Endothelial cell of umbilical vein (primary cell): ENCODE data around the gene RRP8. TPM values are rescaled to one million over a fixed set of nuclear protein-coding genes. Genes with fewer than 3 reads are reported as not detected.

Source experiments
- BruUV-seq: library from RNA; stranded (reverse); fragments of 400-500 nt; replicated peaks from 2 replicates; lab custom pipeline; 2021; lab: Mats Ljungman, UMichigan
- CTCF ChIA-PET: fragments of 300-600, 350-600 bp; sonication (Branson Sonifier 250); formaldehyde crosslinking; loops from one replicate; lab custom pipeline; 2021; ENCODE audit warnings: antibody characterized with exemption, inconsistent platforms; lab: Charles Lee
- POLR2A ChIA-PET: fragments of 300-600, 350-600 bp; sonication (Branson Sonifier 250); formaldehyde crosslinking; loops from one replicate; lab custom pipeline; 2021; ENCODE audit warnings: antibody characterized with exemption, inconsistent platforms; lab: Charles Lee
- DNase-seq: peaks from one replicate; pipeline ENCODE4 v3.0.0-alpha.2; 2011; ENCODE audit warnings: low read depth, low spot score
- FAIRE-seq: peaks from 2 replicates; lab custom pipeline; 2011; peaks lifted over from hg19 to GRCh38; lab: Jason Lieb, UNC
- H2AFZ ChIP-seq: 2 replicates; pipeline ENCODE4 v1.6.0; 2012; ENCODE audit warnings: low read depth, low read length, control low read depth, inconsistent platforms
- H3K27ac ChIP-seq: 2 replicates; pipeline ENCODE4 v1.5.1; 2011; ENCODE audit warnings: low read depth, mild to moderate bottlenecking, control low read depth, low read length, moderate library complexity; ENCODE audit not compliant: insufficient read depth
- H3K27me3 ChIP-seq, 2 experiments: 2 replicates each; pipeline versions ENCODE4 v1.6.0 to v1.6.1; 2011; ENCODE audit warnings: low read length in 2 of 2, mixed read lengths in 1 of 2; ENCODE audit not compliant: control insufficient read depth in 2 of 2, insufficient read depth in 2 of 2
- H3K36me3 ChIP-seq, 2 experiments: 2 replicates in 1 of 2; 3 replicates in 1 of 2; pipeline ENCODE4 v1.5.1; 2011; ENCODE audit warnings: low read length in 2 of 2, mild to moderate bottlenecking in 1 of 2, moderate library complexity in 1 of 2; ENCODE audit not compliant: control insufficient read depth in 2 of 2, insufficient read depth in 2 of 2; ENCODE audit errors: extremely low read depth in 1 of 2
- H3K4me1 ChIP-seq: 3 replicates; pipeline ENCODE4 v1.5.1; 2011; ENCODE audit warnings: mild to moderate bottlenecking, low read length; ENCODE audit not compliant: control insufficient read depth, insufficient read depth; ENCODE audit errors: extremely low read depth
- H3K4me2 ChIP-seq: 2 replicates; pipeline ENCODE4 v1.6.1; 2011; ENCODE audit warnings: low read length, control low read depth, mixed read lengths; ENCODE audit not compliant: insufficient read depth
- H3K4me3 ChIP-seq, 3 experiments: fragments of 200-600 bp in 1 of 3; sonication (generic), shearing (Covaris generic) in 1 of 3; replicated peaks in 1 of 3; 2 replicates each; pipeline ENCODE4 v1.5.1; 2011 to 2016; ENCODE audit warnings: control low read depth in 3 of 3, low read length in 3 of 3, mild to moderate bottlenecking in 2 of 3, inconsistent platforms in 1 of 3, low read depth in 1 of 3, moderate library complexity in 1 of 3; ENCODE audit not compliant: insufficient read depth in 1 of 3
- H3K79me2 ChIP-seq: 2 replicates; pipeline ENCODE4 v1.6.0; 2012; ENCODE audit warnings: low read length, inconsistent platforms; ENCODE audit not compliant: control insufficient read depth, insufficient read depth
- H3K9ac ChIP-seq: replicated peaks from 2 replicates; pipeline ENCODE3; 2011; ENCODE audit warnings: low read length, control low read depth; ENCODE audit not compliant: insufficient read depth; ENCODE audit errors: extremely low read depth
- H3K9me1 ChIP-seq: replicated peaks from 3 replicates; pipeline ENCODE4 v1.6.0; 2011; ENCODE audit warnings: mild to moderate bottlenecking, low read length; ENCODE audit not compliant: control insufficient read depth, insufficient read depth; ENCODE audit errors: extremely low read depth
- H3K9me3 ChIP-seq: replicated peaks from 2 replicates; pipeline ENCODE4 v1.5.1; 2012; ENCODE audit warnings: low read length, inconsistent platforms; ENCODE audit not compliant: control insufficient read depth, insufficient read depth
- H4K20me1 ChIP-seq: replicated peaks from 2 replicates; pipeline ENCODE3; 2011; ENCODE audit warnings: mild to moderate bottlenecking, low read length; ENCODE audit not compliant: control insufficient read depth, insufficient read depth; ENCODE audit errors: extremely low read depth
- GATA2 ChIP-seq: IDR thresholded peaks from 2 replicates; pipeline ENCODE4 v1.7.0; 2011; ENCODE audit warnings: low read depth, mild to moderate bottlenecking, moderate library complexity, mixed read lengths, low read length; ENCODE audit not compliant: insufficient read length, insufficient read depth
- JUN ChIP-seq: IDR thresholded peaks from 2 replicates; pipeline ENCODE4 v1.6.1; 2011; ENCODE audit warnings: borderline replicate concordance, low read depth; ENCODE audit not compliant: insufficient read length, insufficient read depth
- POLR2AphosphoS5 ChIP-seq: IDR thresholded peaks from 2 replicates; pipeline ENCODE4 v1.6.1; 2012; ENCODE audit warnings: low read depth, mild to moderate bottlenecking, control low read depth, low read length, moderate library complexity; ENCODE audit not compliant: insufficient read depth
- dilution Hi-C: fragments of 300-500 bp; cut with MboI; formaldehyde crosslinking; loops from one replicate; pipeline ENCODE4 v1.15.0; 2019; ENCODE audit warnings: low sequenced_read_pairs; ENCODE audit not compliant: extremely low pct_ligation_motif_present
- intact Hi-C: fragments of 100-400 bp; cut with micrococcal nuclease; formaldehyde crosslinking; loops from one replicate; pipeline ENCODE4 v1.10.0; 2022
- polyA plus RNA-seq, 4 experiments: library from polyadenylated mRNA; depleted of rRNA in 3 of 4; stranded (reverse) in 3 of 4; unstranded in 1 of 4; fragments of >200 nt; gene quantifications; 2 replicates each; pipeline versions ENCODE4 v1.2.1 to v1.2.3, GENCODE V29; 2011 to 2012; ENCODE audit warnings: missing spikeins in 1 of 4
- total RNA-seq: library from RNA; stranded (reverse); gene quantifications from 2 replicates; pipeline ENCODE4 v1.2.3, GENCODE V29; 2021
- TF ChIP-seq, protein P1 (sequence below): IDR thresholded peaks from 2 replicates; pipeline ENCODE4 v1.6.1; 2011; ENCODE audit not compliant: insufficient read depth, insufficient read length
- TF ChIP-seq, protein P2 (sequence below), 2 donors: IDR thresholded peaks; 1 replicate in 1 of 2; 2 replicates in 1 of 2; pipeline ENCODE4 v1.5.1; 2011; ENCODE audit warnings: low read length in 2 of 2, mild to moderate bottlenecking in 2 of 2, moderate library complexity in 2 of 2, control low read depth in 1 of 2, inconsistent platforms in 1 of 2, low read depth in 1 of 2; ENCODE audit not compliant: insufficient read depth in 1 of 2; ENCODE audit errors: extremely low read depth in 1 of 2

RRP8 gene
- total and polyA plus RNA-seq, 2 donors (not counting 3 experiments of a cell fraction or from before 2014, with no cell fraction given), result 6.4 to 19.4 TPM

DNA sequence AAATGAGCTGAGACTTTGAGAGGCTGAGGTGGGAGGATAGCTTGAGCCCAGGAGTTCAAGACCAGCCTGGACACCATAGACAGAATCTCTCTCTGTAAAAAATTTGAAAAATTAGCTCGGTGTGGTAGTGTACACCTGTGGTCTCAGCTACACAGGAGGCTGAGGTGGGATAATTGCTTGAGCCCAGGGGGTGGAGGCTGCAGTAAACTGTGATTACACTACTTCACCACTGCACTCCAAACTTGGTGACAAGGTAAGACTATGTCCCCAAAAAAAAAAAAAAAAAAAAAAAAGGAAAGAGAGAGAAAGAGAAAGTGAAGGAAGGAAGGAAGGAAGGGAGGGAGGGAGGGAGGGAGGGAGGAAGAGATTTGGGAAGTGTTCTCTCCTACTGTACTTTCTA is 25.3 kb downstream of the RRP8 start:
- CTCF ChIA-PET, result interaction anchor here (1.0 to 1.8 kb wide), 3 partner anchors 25 to 47 kb away, joined by 4 to 8 read pairs (median 5); no protein-coding TSS in a partner anchor
- H3K9me3 ChIP-seq, result no peaks in the 10 kb centered on the region
- no peak for TF ChIP-seq JUN
- TF ChIP-seq, protein P1, sequence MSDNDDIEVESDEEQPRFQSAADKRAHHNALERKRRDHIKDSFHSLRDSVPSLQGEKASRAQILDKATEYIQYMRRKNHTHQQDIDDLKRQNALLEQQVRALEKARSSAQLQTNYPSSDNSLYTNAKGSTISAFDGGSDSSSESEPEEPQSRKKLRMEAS, result no peak
- TF ChIP-seq POLR2AphosphoS5, result no peak
- no peak for TF ChIP-seq GATA2
- TF ChIP-seq, protein P2, sequence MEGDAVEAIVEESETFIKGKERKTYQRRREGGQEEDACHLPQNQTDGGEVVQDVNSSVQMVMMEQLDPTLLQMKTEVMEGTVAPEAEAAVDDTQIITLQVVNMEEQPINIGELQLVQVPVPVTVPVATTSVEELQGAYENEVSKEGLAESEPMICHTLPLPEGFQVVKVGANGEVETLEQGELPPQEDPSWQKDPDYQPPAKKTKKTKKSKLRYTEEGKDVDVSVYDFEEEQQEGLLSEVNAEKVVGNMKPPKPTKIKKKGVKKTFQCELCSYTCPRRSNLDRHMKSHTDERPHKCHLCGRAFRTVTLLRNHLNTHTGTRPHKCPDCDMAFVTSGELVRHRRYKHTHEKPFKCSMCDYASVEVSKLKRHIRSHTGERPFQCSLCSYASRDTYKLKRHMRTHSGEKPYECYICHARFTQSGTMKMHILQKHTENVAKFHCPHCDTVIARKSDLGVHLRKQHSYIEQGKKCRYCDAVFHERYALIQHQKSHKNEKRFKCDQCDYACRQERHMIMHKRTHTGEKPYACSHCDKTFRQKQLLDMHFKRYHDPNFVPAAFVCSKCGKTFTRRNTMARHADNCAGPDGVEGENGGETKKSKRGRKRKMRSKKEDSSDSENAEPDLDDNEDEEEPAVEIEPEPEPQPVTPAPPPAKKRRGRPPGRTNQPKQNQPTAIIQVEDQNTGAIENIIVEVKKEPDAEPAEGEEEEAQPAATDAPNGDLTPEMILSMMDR (IDR thresholded peaks at IDR 0.05; ENCODE audit: extremely low read depth in 1 of 2, insufficient read depth in 1 of 2, low read depth in 1 of 2, low read length in 2 of 2), result no peak
- POLR2A ChIA-PET, result interaction anchor here (0.6 kb wide), 1 partner anchor 43 kb away, joined by 3 read pairs; no protein-coding TSS in a partner anchor
- no peak overlapping the region for H3K27ac ChIP-seq
- H3K9me1 ChIP-seq, result no peaks in the 10 kb centered on the region
- intact Hi-C loops (no loop called here), dilution Hi-C loops (no loop called here)
- peaks cover 0 to 2% of the 10 kb centered on the region in 2 experiments for H3K36me3 ChIP-seq
- no peak overlapping the region for H3K4me2 ChIP-seq
- H3K79me2 ChIP-seq, result no peaks in the 10 kb centered on the region
- DNase-seq, result no peak
- no peak overlapping the region for H3K9ac ChIP-seq
- H2AFZ ChIP-seq, result no peak overlapping the region
- no peak for FAIRE-seq
- H3K4me1 ChIP-seq, result peaks cover 32% of the 10 kb centered on the region
- H3K4me3 ChIP-seq, result no peak overlapping the region
- no peaks in the 10 kb centered on the region for H3K27me3 ChIP-seq
- H4K20me1 ChIP-seq, result no peaks in the 10 kb centered on the region
- BruUV-seq, result no TSS peak
